Smooth muscle cell (in vitro differentiated cells): ENCODE results near the gene DDX1. TPM values are rescaled to one million over a fixed set of nuclear protein-coding genes. Genes with fewer than 3 reads are reported as not detected.

Source experiments
- DNase-seq: peaks from one replicate; lab custom pipeline; 2025; ENCODE audit not compliant: unreplicated experiment; lab: John Stamatoyannopoulos, UW
- H2AFZ ChIP-seq: fragments of 200-600 bp; sonication (generic); 2 replicates; pipeline ENCODE4 v1.6.0; 2016; ENCODE audit warnings: antibody characterized with exemption, low read depth, mild to moderate bottlenecking
- H3F3A ChIP-seq: fragments of 200-600 bp; sonication (generic); 2 replicates; pipeline ENCODE4 v1.6.0; 2017; ENCODE audit warnings: antibody characterized with exemption, low read depth
- H3K27ac ChIP-seq: fragments of 200-600 bp; sonication (generic); 2 replicates; pipeline ENCODE4 v1.5.1; 2016; ENCODE audit warnings: low read depth, mild to moderate bottlenecking
- H3K27me3 ChIP-seq: fragments of 200-600 bp; sonication (generic); 2 replicates; pipeline ENCODE4 v1.6.1; 2016; ENCODE audit warnings: low read depth, mild to moderate bottlenecking
- H3K36me3 ChIP-seq: fragments of 200-600 bp; sonication (generic); 2 replicates; pipeline ENCODE4 v1.5.1; 2016; ENCODE audit warnings: low read depth
- H3K4me1 ChIP-seq: fragments of 200-600 bp; sonication (generic); 2 replicates; pipeline ENCODE4 v1.5.1; 2016; ENCODE audit warnings: low read depth
- H3K4me2 ChIP-seq: fragments of 200-600 bp; sonication (generic); 2 replicates; pipeline ENCODE4 v1.6.0; 2016; ENCODE audit warnings: mild to moderate bottlenecking
- H3K4me3 ChIP-seq: fragments of 200-600 bp; sonication (generic); 2 replicates; pipeline ENCODE4 v1.5.1; 2016; ENCODE audit warnings: mild to moderate bottlenecking
- H3K79me2 ChIP-seq: fragments of 200-600 bp; sonication (generic); 2 replicates; pipeline ENCODE4 v1.6.0; 2016; ENCODE audit warnings: low read depth, mild to moderate bottlenecking
- H3K9ac ChIP-seq: fragments of 200-600 bp; sonication (generic); 2 replicates; pipeline ENCODE4 v1.6.0; 2016; ENCODE audit warnings: low read depth
- H3K9me3 ChIP-seq: fragments of 200-600 bp; sonication (generic); replicated peaks from 2 replicates; pipeline ENCODE4 v1.5.1; 2016; ENCODE audit warnings: low read depth
- H4K20me1 ChIP-seq: fragments of 200-600 bp; sonication (generic); 2 replicates; pipeline ENCODE4 v1.6.0; 2016; ENCODE audit warnings: low read depth
- CTCF ChIP-seq: fragments of 200-600 bp; sonication (generic); IDR thresholded peaks from 2 replicates; pipeline ENCODE4 v1.5.1; 2017; ENCODE audit warnings: borderline replicate concordance, mild to moderate bottlenecking, antibody characterized with exemption; ENCODE audit not compliant: insufficient read depth, poor library complexity, severe bottlenecking
- WGBS: methylation state at CpG from one replicate; pipeline ENCODE4 v1.1.7; 2016; ENCODE audit warnings: low lambda C conversion rate; 5-methylcytosine and 5-hydroxymethylcytosine counted together
- polyA plus RNA-seq: library from polyadenylated mRNA; unstranded; fragments of >200 nt; fragmentation: Nextera tagmentation; extraction: Ambion mirVana; gene quantifications from 2 replicates; pipeline ENCODE4 v1.2.1, GENCODE V29; 2016
- total RNA-seq: library from RNA; depleted of rRNA; stranded (reverse); fragments of >200 nt; gene quantifications from 2 replicates; pipeline ENCODE4 v1.2.3, GENCODE V29; 2014

DDX1 gene
- total and polyA plus RNA-seq, 2 experiments from 2014 or later, result 71.3 to 78.7 TPM

GRCh38 chr2:15565392-15565791 lies 26.3 kb upstream of the DDX1 start:
- H3K27me3 ChIP-seq, result peaks cover 6% of the 10 kb centered on the region
- H3K4me2 ChIP-seq, result no peak overlapping the region
- peaks cover 4% of the 10 kb centered on the region for H3F3A ChIP-seq
- H3K36me3 ChIP-seq, result no peaks in the 10 kb centered on the region
- H2AFZ ChIP-seq, result no peak overlapping the region
- H3K27ac ChIP-seq, result no peak overlapping the region
- peaks cover 13% of the 10 kb centered on the region for H3K4me1 ChIP-seq
- no peak for TF ChIP-seq CTCF
- WGBS, result 82% methylated on average over 3 of the region's 3 CpGs
- peaks cover 7% of the 10 kb centered on the region for H3K79me2 ChIP-seq
- no peaks in the 10 kb centered on the region for H4K20me1 ChIP-seq
- H3K4me3 ChIP-seq, result no peak overlapping the region
- H3K9ac ChIP-seq, result no peak overlapping the region
- H3K9me3 ChIP-seq, result no peaks in the 10 kb centered on the region
- no peak for DNase-seq

- H3K79me2 ChIP-seq, result no peaks in the 10 kb centered on the region
- peaks cover 13% of the 10 kb centered on the region for H3K4me1 ChIP-seq
- no peak overlapping the region for H2AFZ ChIP-seq
- H3K36me3 ChIP-seq, result no peaks in the 10 kb centered on the region
- DNase-seq, result no peak
- no peak overlapping the region for H3K4me3 ChIP-seq
- H3K4me2 ChIP-seq, result no peak overlapping the region
- WGBS, result 45% methylated on average over 2 of the region's 2 CpGs
- no peak overlapping the region for H3K27ac ChIP-seq
- H3K27me3 ChIP-seq, result peaks cover 6% of the 10 kb centered on the region
- H3F3A ChIP-seq, result peaks cover 4% of the 10 kb centered on the region
- no peaks in the 10 kb centered on the region for H4K20me1 ChIP-seq
- TF ChIP-seq CTCF, result no peak
- H3K9me3 ChIP-seq, result no peaks in the 10 kb centered on the region
- no peak overlapping the region for H3K9ac ChIP-seq
These were observed 25.5 kb upstream of the DDX1 start for GRCh38 chr2:15565994-15566671.

GRCh38 chr2:15566912-15567311 lies 24.8 kb upstream of the DDX1 start:
- H2AFZ ChIP-seq, result no peak overlapping the region
- H3K4me2 ChIP-seq, result no peak overlapping the region
- H3K4me3 ChIP-seq, result no peak overlapping the region
- no peaks in the 10 kb centered on the region for H3K9me3 ChIP-seq
- no peaks in the 10 kb centered on the region for H3F3A ChIP-seq
- H3K9ac ChIP-seq, result no peak overlapping the region
- DNase-seq, result no peak
- H3K36me3 ChIP-seq, result no peaks in the 10 kb centered on the region
- no peak overlapping the region for H3K27ac ChIP-seq
- no peak for TF ChIP-seq CTCF
- H3K4me1 ChIP-seq, result peaks cover 12% of the 10 kb centered on the region
- WGBS, result 95% methylated on average over 6 of the region's 6 CpGs
- peaks cover 6% of the 10 kb centered on the region for H3K27me3 ChIP-seq
- no peaks in the 10 kb centered on the region for H4K20me1 ChIP-seq
- no peaks in the 10 kb centered on the region for H3K79me2 ChIP-seq

DNA sequence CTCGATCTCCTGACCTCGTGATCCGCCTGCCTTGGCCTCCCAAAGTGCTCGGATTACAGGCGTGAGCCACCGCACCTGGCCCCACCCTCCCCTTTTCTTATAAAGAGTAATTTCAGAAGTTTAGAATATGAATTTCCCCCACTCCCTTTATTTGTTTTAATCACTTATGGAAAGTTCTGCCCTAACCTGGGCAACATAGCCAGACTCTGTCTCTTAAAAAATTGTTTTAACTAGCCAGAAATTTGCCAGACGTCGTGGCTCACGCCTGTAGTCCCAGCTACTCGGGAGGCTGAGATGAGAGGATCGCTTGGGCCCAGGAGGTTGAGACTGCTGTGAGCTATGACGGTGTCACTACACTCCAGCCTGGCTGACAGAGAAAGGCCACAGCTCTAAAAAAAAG lies 22.8 kb upstream of the DDX1 start:
- no peak overlapping the region for H2AFZ ChIP-seq
- no peak overlapping the region for H3K4me3 ChIP-seq
- H3K4me1 ChIP-seq, result peaks cover 6% of the 10 kb centered on the region
- DNase-seq, result no peak
- H3K36me3 ChIP-seq, result no peaks in the 10 kb centered on the region
- no peak for TF ChIP-seq CTCF
- no peak overlapping the region for H3K9ac ChIP-seq
- H4K20me1 ChIP-seq, result no peaks in the 10 kb centered on the region
- H3F3A ChIP-seq, result no peaks in the 10 kb centered on the region
- H3K4me2 ChIP-seq, result no peak overlapping the region
- peaks cover 6% of the 10 kb centered on the region for H3K27me3 ChIP-seq
- WGBS, result 96% methylated on average over 12 of the region's 12 CpGs
- H3K27ac ChIP-seq, result no peak overlapping the region
- H3K9me3 ChIP-seq, result no peaks in the 10 kb centered on the region
- no peaks in the 10 kb centered on the region for H3K79me2 ChIP-seq
